Peyer's patch (tissue), 4 donors: Measurements from ENCODE around the gene ABCC6.

Experiments used
- POLR2A ChIP-seq, 2 donors: fragments of 450-650 bp; IDR thresholded peaks; one replicate each; pipeline ENCODE4 v1.5.1; 2017; ENCODE audit warnings: antibody characterized with exemption in 2 of 2, mild to moderate bottlenecking in 2 of 2, moderate library complexity in 2 of 2
- TF ChIP-seq, protein P1 (sequence below), 6 experiments: fragments of 450-650 bp in 4 of 6; fragments of 200-600 bp in 2 of 6; sonication (generic) in 1 of 6; IDR thresholded peaks; one replicate each; pipeline ENCODE4 v1.5.1; 2017 to 2019; ENCODE audit warnings: antibody characterized with exemption in 6 of 6, mild to moderate bottlenecking in 3 of 6, moderate library complexity in 1 of 6

DNA sequence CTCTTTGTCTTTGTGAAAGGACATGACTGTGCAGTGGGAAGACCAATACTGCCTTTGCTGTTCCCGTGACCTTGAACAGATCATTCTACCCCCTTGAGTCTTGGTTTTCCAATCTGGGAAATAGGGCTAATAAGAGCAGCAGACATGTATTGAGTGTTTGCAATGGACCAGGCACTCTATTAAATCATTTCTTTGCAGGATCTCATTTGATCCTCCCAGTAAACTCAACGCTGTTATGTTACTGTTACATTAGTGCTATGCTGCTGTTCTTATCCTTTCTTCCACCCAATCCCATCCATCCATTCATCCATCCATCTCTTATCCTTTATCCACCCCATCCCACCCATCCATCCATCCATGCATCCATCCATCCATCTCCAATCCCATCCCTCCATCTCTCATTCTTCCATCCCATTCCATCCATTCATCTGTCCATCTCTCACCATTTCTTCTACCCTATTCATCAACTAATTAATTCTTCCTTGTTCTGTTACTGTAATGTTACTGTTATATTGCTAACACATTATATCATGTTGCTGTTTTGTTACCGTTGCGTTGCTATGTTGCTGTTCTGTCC lies 65.1 kb downstream of the ABCC6 start:
- TF ChIP-seq, protein P1, sequence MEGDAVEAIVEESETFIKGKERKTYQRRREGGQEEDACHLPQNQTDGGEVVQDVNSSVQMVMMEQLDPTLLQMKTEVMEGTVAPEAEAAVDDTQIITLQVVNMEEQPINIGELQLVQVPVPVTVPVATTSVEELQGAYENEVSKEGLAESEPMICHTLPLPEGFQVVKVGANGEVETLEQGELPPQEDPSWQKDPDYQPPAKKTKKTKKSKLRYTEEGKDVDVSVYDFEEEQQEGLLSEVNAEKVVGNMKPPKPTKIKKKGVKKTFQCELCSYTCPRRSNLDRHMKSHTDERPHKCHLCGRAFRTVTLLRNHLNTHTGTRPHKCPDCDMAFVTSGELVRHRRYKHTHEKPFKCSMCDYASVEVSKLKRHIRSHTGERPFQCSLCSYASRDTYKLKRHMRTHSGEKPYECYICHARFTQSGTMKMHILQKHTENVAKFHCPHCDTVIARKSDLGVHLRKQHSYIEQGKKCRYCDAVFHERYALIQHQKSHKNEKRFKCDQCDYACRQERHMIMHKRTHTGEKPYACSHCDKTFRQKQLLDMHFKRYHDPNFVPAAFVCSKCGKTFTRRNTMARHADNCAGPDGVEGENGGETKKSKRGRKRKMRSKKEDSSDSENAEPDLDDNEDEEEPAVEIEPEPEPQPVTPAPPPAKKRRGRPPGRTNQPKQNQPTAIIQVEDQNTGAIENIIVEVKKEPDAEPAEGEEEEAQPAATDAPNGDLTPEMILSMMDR (IDR thresholded peaks at IDR 0.05): no peak
- no peak for TF ChIP-seq POLR2A (IDR thresholded peaks at IDR 0.05)
